Measurements from ENCODE around the gene MUC21. TPM values are rescaled to one million over a fixed set of nuclear protein-coding genes. Genes with fewer than 3 reads are reported as not detected.
"Not testable (repeated sequence)": the region's sequence is repeated elsewhere in the genome, so short reads cannot be mapped to it uniquely, and the experiment has no call there.

The MUC21 gene
- polyA plus RNA-seq, 1 of the 3 experiments (the other 2 are of a cell fraction) = not detected

DNA sequence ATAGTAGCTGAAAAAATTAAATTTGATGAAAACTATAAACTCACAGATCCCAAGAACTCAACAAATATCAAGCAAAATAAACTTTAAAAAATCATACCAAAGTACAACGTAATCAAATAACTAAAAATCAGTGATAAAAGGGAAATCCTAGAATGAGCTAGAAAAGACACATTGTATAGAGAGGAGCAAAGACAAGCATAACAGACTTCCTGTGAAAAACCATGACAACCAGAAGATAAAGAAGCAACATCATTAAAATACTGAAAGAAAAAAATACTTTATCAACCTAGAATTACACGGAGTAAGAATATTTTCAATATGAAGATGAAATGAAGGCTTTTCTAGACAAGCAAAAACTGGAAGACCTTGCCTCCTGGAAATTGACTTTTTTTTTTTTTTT, 36.5 kb downstream of the MUC21 start:
- DNase-seq = no peak
- Histone ChIP-seq H3K9me2 (no peaks in the 10 kb centered on the region), H3K4me3 (ENCODE audit: low read depth in 2 of 2, low read length in 1 of 2) (no peak overlapping the region), H3F3A (replicated peaks; ENCODE audit: insufficient read depth) (no peaks in the 10 kb centered on the region), H3K27ac (ENCODE audit: low read depth in 2 of 2, low read length in 1 of 2) (no peak overlapping the region), H3K4me2 (no peak overlapping the region), H3K9ac (no peak overlapping the region), H3K27me3 (ENCODE audit: insufficient read depth) (no peaks in the 10 kb centered on the region), H4K20me1 (ENCODE audit: insufficient read depth) (no peaks in the 10 kb centered on the region), H3K4me1 (ENCODE audit: control insufficient read depth in 1 of 2, insufficient read depth in 2 of 2, low read depth in 1 of 2, low read length in 1 of 2) (no peaks in the 10 kb centered on the region), H2AFZ (ENCODE audit: low read depth) (peak overlapping the region; percentile 43; the same call in 1 of the 2 replicates), H3K79me2 (ENCODE audit: insufficient read depth) (no peaks in the 10 kb centered on the region), H3K36me3 (replicated peaks in 1 of 2; ENCODE audit: control insufficient read depth in 1 of 2, insufficient read depth in 2 of 2, low read length in 1 of 2) (no peaks in the 10 kb centered on the region), H3K9me3 (0 out of 2 replicates have a peak, but pooled peaks cover 8% of the 10 kb centered on the region)
- POLR2A ChIA-PET = no interaction called here
- TF ChIP-seq, protein P1, sequence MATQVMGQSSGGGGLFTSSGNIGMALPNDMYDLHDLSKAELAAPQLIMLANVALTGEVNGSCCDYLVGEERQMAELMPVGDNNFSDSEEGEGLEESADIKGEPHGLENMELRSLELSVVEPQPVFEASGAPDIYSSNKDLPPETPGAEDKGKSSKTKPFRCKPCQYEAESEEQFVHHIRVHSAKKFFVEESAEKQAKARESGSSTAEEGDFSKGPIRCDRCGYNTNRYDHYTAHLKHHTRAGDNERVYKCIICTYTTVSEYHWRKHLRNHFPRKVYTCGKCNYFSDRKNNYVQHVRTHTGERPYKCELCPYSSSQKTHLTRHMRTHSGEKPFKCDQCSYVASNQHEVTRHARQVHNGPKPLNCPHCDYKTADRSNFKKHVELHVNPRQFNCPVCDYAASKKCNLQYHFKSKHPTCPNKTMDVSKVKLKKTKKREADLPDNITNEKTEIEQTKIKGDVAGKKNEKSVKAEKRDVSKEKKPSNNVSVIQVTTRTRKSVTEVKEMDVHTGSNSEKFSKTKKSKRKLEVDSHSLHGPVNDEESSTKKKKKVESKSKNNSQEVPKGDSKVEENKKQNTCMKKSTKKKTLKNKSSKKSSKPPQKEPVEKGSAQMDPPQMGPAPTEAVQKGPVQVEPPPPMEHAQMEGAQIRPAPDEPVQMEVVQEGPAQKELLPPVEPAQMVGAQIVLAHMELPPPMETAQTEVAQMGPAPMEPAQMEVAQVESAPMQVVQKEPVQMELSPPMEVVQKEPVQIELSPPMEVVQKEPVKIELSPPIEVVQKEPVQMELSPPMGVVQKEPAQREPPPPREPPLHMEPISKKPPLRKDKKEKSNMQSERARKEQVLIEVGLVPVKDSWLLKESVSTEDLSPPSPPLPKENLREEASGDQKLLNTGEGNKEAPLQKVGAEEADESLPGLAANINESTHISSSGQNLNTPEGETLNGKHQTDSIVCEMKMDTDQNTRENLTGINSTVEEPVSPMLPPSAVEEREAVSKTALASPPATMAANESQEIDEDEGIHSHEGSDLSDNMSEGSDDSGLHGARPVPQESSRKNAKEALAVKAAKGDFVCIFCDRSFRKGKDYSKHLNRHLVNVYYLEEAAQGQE (IDR thresholded peaks at IDR 0.05; ENCODE audit: low read depth, low read length) = no peak
- TF ChIP-seq, protein P2, sequence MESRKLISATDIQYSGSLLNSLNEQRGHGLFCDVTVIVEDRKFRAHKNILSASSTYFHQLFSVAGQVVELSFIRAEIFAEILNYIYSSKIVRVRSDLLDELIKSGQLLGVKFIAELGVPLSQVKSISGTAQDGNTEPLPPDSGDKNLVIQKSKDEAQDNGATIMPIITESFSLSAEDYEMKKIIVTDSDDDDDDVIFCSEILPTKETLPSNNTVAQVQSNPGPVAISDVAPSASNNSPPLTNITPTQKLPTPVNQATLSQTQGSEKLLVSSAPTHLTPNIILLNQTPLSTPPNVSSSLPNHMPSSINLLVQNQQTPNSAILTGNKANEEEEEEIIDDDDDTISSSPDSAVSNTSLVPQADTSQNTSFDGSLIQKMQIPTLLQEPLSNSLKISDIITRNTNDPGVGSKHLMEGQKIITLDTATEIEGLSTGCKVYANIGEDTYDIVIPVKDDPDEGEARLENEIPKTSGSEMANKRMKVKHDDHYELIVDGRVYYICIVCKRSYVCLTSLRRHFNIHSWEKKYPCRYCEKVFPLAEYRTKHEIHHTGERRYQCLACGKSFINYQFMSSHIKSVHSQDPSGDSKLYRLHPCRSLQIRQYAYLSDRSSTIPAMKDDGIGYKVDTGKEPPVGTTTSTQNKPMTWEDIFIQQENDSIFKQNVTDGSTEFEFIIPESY (IDR thresholded peaks at IDR 0.05; ENCODE audit: borderline replicate concordance, low read depth) = no peak
- TF ChIP-seq SMC3 (IDR thresholded peaks at IDR 0.05; ENCODE audit: low read depth, low read length) = no peak
- TF ChIP-seq GABPA (IDR thresholded peaks at IDR 0.05; ENCODE audit: low read depth) = no peak
- TF ChIP-seq NFIC (IDR thresholded peaks at IDR 0.05; ENCODE audit: borderline replicate concordance) = no peak
- no peak for TF ChIP-seq FOXM1 (IDR thresholded peaks at IDR 0.05; ENCODE audit: low read depth)
- TF ChIP-seq, protein P3, sequence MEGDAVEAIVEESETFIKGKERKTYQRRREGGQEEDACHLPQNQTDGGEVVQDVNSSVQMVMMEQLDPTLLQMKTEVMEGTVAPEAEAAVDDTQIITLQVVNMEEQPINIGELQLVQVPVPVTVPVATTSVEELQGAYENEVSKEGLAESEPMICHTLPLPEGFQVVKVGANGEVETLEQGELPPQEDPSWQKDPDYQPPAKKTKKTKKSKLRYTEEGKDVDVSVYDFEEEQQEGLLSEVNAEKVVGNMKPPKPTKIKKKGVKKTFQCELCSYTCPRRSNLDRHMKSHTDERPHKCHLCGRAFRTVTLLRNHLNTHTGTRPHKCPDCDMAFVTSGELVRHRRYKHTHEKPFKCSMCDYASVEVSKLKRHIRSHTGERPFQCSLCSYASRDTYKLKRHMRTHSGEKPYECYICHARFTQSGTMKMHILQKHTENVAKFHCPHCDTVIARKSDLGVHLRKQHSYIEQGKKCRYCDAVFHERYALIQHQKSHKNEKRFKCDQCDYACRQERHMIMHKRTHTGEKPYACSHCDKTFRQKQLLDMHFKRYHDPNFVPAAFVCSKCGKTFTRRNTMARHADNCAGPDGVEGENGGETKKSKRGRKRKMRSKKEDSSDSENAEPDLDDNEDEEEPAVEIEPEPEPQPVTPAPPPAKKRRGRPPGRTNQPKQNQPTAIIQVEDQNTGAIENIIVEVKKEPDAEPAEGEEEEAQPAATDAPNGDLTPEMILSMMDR (IDR thresholded peaks at IDR 0.05) = no peak
- TF ChIP-seq TEAD4 (IDR thresholded peaks at IDR 0.05; ENCODE audit: borderline replicate concordance, insufficient read depth) = no peak
- TF ChIP-seq FOSL2 (IDR thresholded peaks at IDR 0.05; ENCODE audit: borderline replicate concordance, low read depth) = no peak
- TF ChIP-seq, protein P4, sequence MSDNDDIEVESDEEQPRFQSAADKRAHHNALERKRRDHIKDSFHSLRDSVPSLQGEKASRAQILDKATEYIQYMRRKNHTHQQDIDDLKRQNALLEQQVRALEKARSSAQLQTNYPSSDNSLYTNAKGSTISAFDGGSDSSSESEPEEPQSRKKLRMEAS (IDR thresholded peaks at IDR 0.05; ENCODE audit: low read depth) = no peak
- no peak for TF ChIP-seq EZH2phosphoT487 (IDR thresholded peaks at IDR 0.05; ENCODE audit: borderline replicate concordance, low read depth)
- TF ChIP-seq MXI1 (IDR thresholded peaks at IDR 0.05; ENCODE audit: low read depth, low read length) = no peak
- TF ChIP-seq NRF1 (IDR thresholded peaks at IDR 0.05; ENCODE audit: low read depth, low read length) = no peak
- no peak for TF ChIP-seq MEF2A (IDR thresholded peaks at IDR 0.05; ENCODE audit: borderline replicate concordance, low read depth)
- TF ChIP-seq CHD2 (IDR thresholded peaks at IDR 0.05; ENCODE audit: low read length, partially characterized antibody) = no peak
- TF ChIP-seq, protein P5, sequence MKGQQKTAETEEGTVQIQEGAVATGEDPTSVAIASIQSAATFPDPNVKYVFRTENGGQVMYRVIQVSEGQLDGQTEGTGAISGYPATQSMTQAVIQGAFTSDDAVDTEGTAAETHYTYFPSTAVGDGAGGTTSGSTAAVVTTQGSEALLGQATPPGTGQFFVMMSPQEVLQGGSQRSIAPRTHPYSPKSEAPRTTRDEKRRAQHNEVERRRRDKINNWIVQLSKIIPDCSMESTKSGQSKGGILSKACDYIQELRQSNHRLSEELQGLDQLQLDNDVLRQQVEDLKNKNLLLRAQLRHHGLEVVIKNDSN (IDR thresholded peaks at IDR 0.05; ENCODE audit: borderline replicate concordance, low read depth) = no peak
- TF ChIP-seq TCF12 (IDR thresholded peaks at IDR 0.05) = no peak
- WGBS (ENCODE audit: low lambda C conversion rate) = 39% methylated on average over 2 of the region's 2 CpGs
- CTCF ChIA-PET = interaction anchor here (0.8 kb wide), 1 partner anchor 13 kb away, joined by 3 read pairs; no protein-coding TSS in a partner anchor

DNA sequence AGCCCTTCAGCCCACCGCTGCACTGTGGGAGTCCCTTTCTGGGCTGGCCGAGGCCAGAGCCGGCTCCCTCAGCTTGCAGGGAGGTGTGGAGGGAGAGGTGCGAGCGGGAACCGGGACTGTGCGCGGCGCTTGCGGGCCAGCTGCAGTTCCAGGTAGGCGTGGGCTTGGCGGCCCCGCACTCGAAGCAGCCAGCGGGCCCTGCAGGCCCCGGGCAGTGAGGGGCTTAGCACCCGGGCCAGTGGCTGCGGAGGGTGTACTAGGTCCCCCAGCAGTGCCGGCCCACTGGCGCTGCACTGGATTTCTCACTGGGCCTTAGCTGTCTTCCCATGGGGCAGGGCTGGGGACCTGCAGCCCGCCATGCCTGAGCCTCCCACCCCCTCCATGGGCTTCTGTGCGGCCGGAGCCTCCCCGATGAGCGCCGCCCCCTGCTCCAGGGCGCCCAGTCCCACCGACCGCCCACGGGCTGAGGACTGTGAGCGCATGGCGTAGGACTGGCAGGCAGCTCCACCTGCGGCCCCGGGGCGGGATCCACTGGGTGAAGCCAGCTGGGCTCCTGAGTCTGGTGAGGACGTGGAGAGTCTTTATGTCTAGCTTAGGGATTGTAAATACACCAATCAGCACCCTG, 37.2 kb downstream of the MUC21 start:
- H3K79me2 ChIP-seq (ENCODE audit: insufficient read depth); POLR2A ChIA-PET; H4K20me1 ChIP-seq (ENCODE audit: insufficient read depth); H3K9me3 ChIP-seq; H2AFZ ChIP-seq (ENCODE audit: low read depth); H3K36me3 ChIP-seq (replicated peaks in 1 of 2; ENCODE audit: control insufficient read depth in 1 of 2, insufficient read depth in 2 of 2, low read length in 1 of 2); H3K27me3 ChIP-seq (ENCODE audit: insufficient read depth); H3K9me2 ChIP-seq; CTCF ChIA-PET; H3F3A ChIP-seq (replicated peaks; ENCODE audit: insufficient read depth); H3K27ac ChIP-seq (ENCODE audit: low read depth in 2 of 2, low read length in 1 of 2); H3K9ac ChIP-seq; H3K4me2 ChIP-seq; H3K4me1 ChIP-seq (ENCODE audit: control insufficient read depth in 1 of 2, insufficient read depth in 2 of 2, low read depth in 1 of 2, low read length in 1 of 2); DNase-seq; H3K4me3 ChIP-seq (ENCODE audit: low read depth in 2 of 2, low read length in 1 of 2): not testable (repeated sequence)
- 60% methylated on average over 1 of the region's 36 CpGs for WGBS (ENCODE audit: low lambda C conversion rate)

Data from SK-N-SH (cell line).